K562 (cell line): ENCODE results near the gene HOXC12. TPM values are rescaled to one million over a fixed set of nuclear protein-coding genes. Genes with fewer than 3 reads are reported as not detected.

Experiments used
- ATF1 ChIP-seq, 2 experiments: fragments of 450-650 bp in 1 of 2; IDR thresholded peaks; 2 replicates each; pipeline ENCODE4 v1.6.1; 2016; ENCODE audit warnings: missing compliant biosample characterization in 1 of 2, missing genetic modification characterization in 1 of 2
- ESRRA ChIP-seq: fragments of 450-650 bp; IDR thresholded peaks from 2 replicates; pipeline ENCODE4 v1.6.1; 2014; ENCODE audit warnings: low read depth, mild to moderate bottlenecking, moderate library complexity, borderline replicate concordance
- NCOA2 ChIP-seq, 2 experiments: fragments of 450-650 bp; IDR thresholded peaks; 2 replicates each; pipeline ENCODE4 v1.6.1; 2018; ENCODE audit warnings: mild to moderate bottlenecking in 2 of 2, moderate library complexity in 1 of 2; ENCODE audit not compliant: partially characterized antibody in 2 of 2
- NCOR1 ChIP-seq: fragments of 450-650 bp; IDR thresholded peaks from 2 replicates; pipeline ENCODE4 v1.6.1; 2016; ENCODE audit warnings: mild to moderate bottlenecking, moderate library complexity
- NR2C2 ChIP-seq, 2 experiments: fragments of 200-800 bp in 1 of 2; sonication (Bioruptor generic) in 1 of 2; sonication (generic) in 1 of 2; formaldehyde crosslinking in 1 of 2; IDR thresholded peaks; 2 replicates each; pipeline versions ENCODE4 v1.6.1 to v1.8.0; 2016 to 2022; ENCODE audit warnings: mild to moderate bottlenecking in 1 of 2, missing compliant biosample characterization in 1 of 2, missing genetic modification characterization in 1 of 2, missing genetic modification reagents in 1 of 2
- PHTF2 ChIP-seq: fragments of 250-450 bp; sonication (Bioruptor Pico); IDR thresholded peaks from 2 replicates; pipeline ENCODE4 v1.5.0; 2021; ENCODE audit warnings: mild to moderate bottlenecking
- POLR2B ChIP-seq: fragments of 450-650 bp; IDR thresholded peaks from 2 replicates; pipeline ENCODE4 v1.6.1; 2018; ENCODE audit warnings: low read depth; ENCODE audit not compliant: partially characterized antibody
- PURB ChIP-seq: sonication (generic); formaldehyde crosslinking; IDR thresholded peaks from 2 replicates; pipeline ENCODE4 v1.9.0; 2021; ENCODE audit warnings: low read depth, mild to moderate bottlenecking, missing genetic modification reagents
- RBM15 ChIP-seq: fragments of 200-400 bp; formaldehyde crosslinking; IDR thresholded peaks from 2 replicates; pipeline ENCODE4 v1.6.1; 2018; ENCODE audit warnings: mild to moderate bottlenecking, low read length, moderate library complexity; ENCODE audit not compliant: insufficient read depth
- RNF219 ChIP-seq: fragments of 250-450 bp; sonication (Bioruptor Pico); IDR thresholded peaks from 2 replicates; pipeline ENCODE4 v1.5.0; 2022; ENCODE audit warnings: mild to moderate bottlenecking
- SAP30 ChIP-seq: fragments of 200-600 bp; sonication (generic); IDR thresholded peaks from 2 replicates; pipeline ENCODE4 v1.6.1; 2012; ENCODE audit warnings: borderline replicate concordance, low read depth, mild to moderate bottlenecking, moderate library complexity, low read length, control low read depth, inconsistent platforms; ENCODE audit not compliant: insufficient read depth, poor library complexity, severe bottlenecking
- SMAD1 ChIP-seq: fragments of 150-350 bp; IDR thresholded peaks from 2 replicates; pipeline ENCODE4 v1.6.1; 2014; ENCODE audit warnings: low read length, low read depth; ENCODE audit not compliant: partially characterized antibody
- TAF7 ChIP-seq: fragments of 450-650 bp; IDR thresholded peaks from 2 replicates; pipeline ENCODE4 v1.6.1; 2016; ENCODE audit warnings: missing genetic modification characterization, missing compliant biosample characterization
- TEAD2 ChIP-seq: fragments of 450-650 bp; IDR thresholded peaks from 2 replicates; pipeline ENCODE4 v1.6.1; 2016; ENCODE audit warnings: missing genetic modification characterization, control low read depth, missing compliant biosample characterization
- THAP12 ChIP-seq: fragments of 250-450 bp; sonication (Bioruptor Pico); IDR thresholded peaks from 2 replicates; pipeline ENCODE4 v1.9.0; 2021; ENCODE audit warnings: mild to moderate bottlenecking, inconsistent platforms
- ZBTB5 ChIP-seq: fragments of 450-650 bp; IDR thresholded peaks from 2 replicates; pipeline ENCODE4 v1.6.1; 2017; ENCODE audit warnings: antibody characterized with exemption
- ZFX ChIP-seq: sonication (generic); formaldehyde crosslinking; IDR thresholded peaks from 2 replicates; pipeline ENCODE4 v1.8.0; 2022; ENCODE audit warnings: mild to moderate bottlenecking, missing genetic modification reagents, moderate library complexity
- ZNF165 ChIP-seq: fragments of 250-450 bp; sonication (Bioruptor Pico); IDR thresholded peaks from 2 replicates; pipeline ENCODE4 v1.4.0; 2020; ENCODE audit warnings: borderline replicate concordance
- ZNF263 ChIP-seq: sonication (generic); formaldehyde crosslinking; IDR thresholded peaks from 2 replicates; pipeline ENCODE4 v1.8.0; 2022; ENCODE audit warnings: mild to moderate bottlenecking, missing genetic modification reagents, borderline replicate concordance
- ZNF707 ChIP-seq: fragments of 250-450 bp; sonication (Bioruptor Pico); conservative IDR thresholded peaks from 2 replicates; pipeline ENCODE4 v1.8.0; 2022; ENCODE audit warnings: inconsistent platforms, mild to moderate bottlenecking, moderate library complexity
- polyA plus RNA-seq, 8 experiments: library from polyadenylated mRNA; depleted of rRNA in 4 of 8; stranded (reverse) in 5 of 8; unstranded in 3 of 8; fragments of >200 nt; fragmentation: Nextera tagmentation in 2 of 8; fragmentation: Illumina TruSeq in 1 of 8; extraction: Ambion mirVana in 2 of 8; extraction: Trizol in 1 of 8; gene quantifications; 2 replicates each; pipeline versions ENCODE4 v1.2.1 to v1.2.3, GENCODE V29; 2011 to 2014; ENCODE audit warnings: inconsistent platforms in 1 of 8, missing spikeins in 1 of 8
- total RNA-seq, 7 experiments: library from RNA; depleted of rRNA in 6 of 7; stranded (reverse); fragments of >200 nt in 6 of 7; fragmentation: Illumina TruSeq in 2 of 7; extraction: Trizol in 2 of 7; gene quantifications; 2 replicates each; pipeline versions ENCODE4 v1.2.1 to v1.2.3, GENCODE V29; 2011 to 2021; ENCODE audit warnings: low replicate concordance in 1 of 7

Gene HOXC12
- total and polyA plus RNA-seq, 9 of the 15 experiments (the other 6 are each of a cell fraction or from before 2014, with no cell fraction given), result 0.04 to 0.36 (median 0.11) TPM; not detected in 1

GRCh38 chr12:53995378-53996239, 40.9 kb downstream of the HOXC12 start (continued):
- peak; percentile 15; the same call in 1 of the 2 replicates for TF ChIP-seq ZNF263 (CRISPR knock-in tag)
- no peak for TF ChIP-seq RNF219 (CRISPR knock-in tag)
- peak; percentile 85 for TF ChIP-seq THAP12 (CRISPR knock-in tag)
- no peak for TF ChIP-seq SMAD1
- no peak for TF ChIP-seq PURB (CRISPR knock-in tag)
- peak; percentile 80 for TF ChIP-seq POLR2B
- TF ChIP-seq ZBTB5, result no peak
- peak; percentile 68 for TF ChIP-seq TAF7
- no peak for TF ChIP-seq NCOA2 (IDR thresholded peaks at IDR 0.05; ENCODE audit: partially characterized antibody in 2 of 2)
- TF ChIP-seq ATF1 (CRISPR knock-in tag; IDR thresholded peaks at IDR 0.05), result no peak
- TF ChIP-seq ATF1 (tag; IDR thresholded peaks at IDR 0.05), result peak; percentile 50
- TF ChIP-seq TEAD2 (tag), result no peak
- TF ChIP-seq PHTF2 (CRISPR knock-in tag), result no peak
- TF ChIP-seq NR2C2 (CRISPR knock-in tag; IDR thresholded peaks at IDR 0.05), result no peak
- TF ChIP-seq NR2C2 (tag; IDR thresholded peaks at IDR 0.05), result peak; percentile 15; the same call in 1 of the 2 replicates
- TF ChIP-seq ZNF165 (CRISPR knock-in tag), result no peak
- peak; percentile 27 for TF ChIP-seq SAP30
- TF ChIP-seq ZNF707, result no peak
- TF ChIP-seq ESRRA, result no peak; the same call in 1 of the 2 replicates
- TF ChIP-seq NCOR1, result peak; percentile 56
- TF ChIP-seq RBM15, result no peak
- TF ChIP-seq ZFX (CRISPR knock-in tag), result peak; percentile 96
